K562 (cell line): ENCODE measurements around the gene VSTM5.

Source experiments
- EZH2 ChIP-seq: IDR thresholded peaks from 2 replicates; pipeline ENCODE4 v1.6.1; 2012; ENCODE audit warnings: low read depth, mild to moderate bottlenecking, inconsistent platforms, low read length, borderline replicate concordance
- KDM1A ChIP-seq, 2 experiments: fragments of 450-650 bp; IDR thresholded peaks; 2 replicates each; pipeline ENCODE4 v1.6.1; 2016; ENCODE audit warnings: mild to moderate bottlenecking in 2 of 2

- no peak for TF ChIP-seq EZH2
- TF ChIP-seq KDM1A (IDR thresholded peaks at IDR 0.05) = no peak
These were observed 20.2 kb upstream of the VSTM5 start for GRCh38 chr11:93870616-93871015.
